Activated gamma-delta T cell treated with anti-CD3 and anti-CD28 coated beads, Interleukin-2, amount 50 U/mL, for 16 hours (primary cell): ENCODE data around the gene GAL.

Source experiments
- DNase-seq: peaks from one replicate; pipeline ENCODE4 v3.0.0-alpha.2; 2020; ENCODE audit warnings: low read depth

Gene GAL

DNA sequence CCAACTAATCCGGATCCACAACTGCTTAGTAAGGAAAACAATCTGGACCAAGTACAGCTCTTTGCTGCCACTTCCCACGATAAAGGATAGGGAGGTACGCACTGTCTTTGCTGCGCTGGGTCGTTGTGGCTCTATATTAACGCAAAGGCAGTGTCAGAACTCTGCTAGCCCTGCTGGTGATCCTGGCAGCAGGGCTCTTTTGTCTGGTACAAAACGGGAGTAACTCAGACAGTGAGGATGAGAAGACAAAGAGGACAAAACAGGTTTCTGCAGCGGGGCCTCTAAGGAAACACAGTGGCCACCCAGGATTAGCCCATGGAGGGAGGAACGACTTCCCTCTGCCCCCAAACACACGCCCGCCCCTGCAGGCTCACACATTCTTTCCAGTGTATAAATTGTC lies 26.1 kb downstream of the GAL start:
- DNase-seq = no peak

DNA sequence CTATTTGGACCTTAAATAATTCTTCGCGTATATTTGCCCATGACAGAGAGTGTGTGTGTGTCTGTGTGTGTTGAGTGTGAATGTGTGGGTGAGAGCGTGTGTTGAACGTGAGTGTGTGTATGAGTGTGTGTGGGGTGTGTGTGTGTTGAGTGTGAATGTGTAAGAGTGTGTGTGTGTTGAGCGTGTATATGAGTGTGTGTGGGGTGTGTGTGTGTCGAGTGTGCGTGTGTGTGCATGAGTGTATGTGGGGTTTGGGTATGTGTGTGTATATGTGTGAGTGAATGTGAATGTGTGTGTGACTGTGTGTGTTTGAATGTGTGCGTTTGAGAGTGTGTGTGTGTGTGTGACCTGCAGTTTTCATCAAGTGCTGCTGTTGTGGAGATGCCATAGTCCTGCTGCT lies 26.8 kb downstream of the GAL start:
- no peak for DNase-seq

DNA sequence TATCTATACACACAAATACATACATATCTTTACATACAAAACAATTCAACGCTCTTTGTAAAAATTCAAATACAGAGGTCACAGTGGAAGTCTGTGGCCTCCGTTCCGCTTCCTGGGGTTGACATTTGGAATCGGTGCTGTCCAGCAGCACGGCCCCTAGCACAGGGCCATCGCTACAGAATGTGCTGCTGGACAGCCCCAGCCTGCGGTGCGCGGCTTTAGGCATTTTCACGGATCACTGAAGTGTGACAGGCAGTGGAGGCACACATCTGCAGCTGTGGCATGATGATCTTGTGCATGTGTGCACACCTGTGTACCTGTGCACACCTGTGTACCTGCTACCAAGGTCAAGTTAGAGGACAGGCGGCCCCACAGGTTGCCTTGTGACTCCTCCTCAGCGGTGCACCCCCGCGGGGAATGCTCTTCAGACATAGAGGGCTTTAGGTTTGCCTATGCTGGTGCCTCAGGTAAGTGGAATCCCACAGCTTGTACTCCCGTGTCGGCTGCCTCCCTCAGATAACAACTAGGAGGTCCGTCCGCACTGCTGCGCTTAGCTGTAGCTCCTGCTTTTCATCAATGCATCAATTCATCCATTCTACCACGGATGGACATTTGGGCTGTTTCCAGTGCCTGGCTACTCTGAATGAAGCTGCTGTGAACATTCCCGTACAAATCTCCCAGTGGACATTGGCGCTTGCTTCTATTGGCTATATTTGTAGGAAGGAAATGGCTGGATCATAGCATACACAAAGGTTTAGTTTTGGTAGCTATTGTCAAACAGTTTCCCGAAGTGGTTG lies 29.9 kb downstream of the GAL start:
- DNase-seq = no peak

DNA sequence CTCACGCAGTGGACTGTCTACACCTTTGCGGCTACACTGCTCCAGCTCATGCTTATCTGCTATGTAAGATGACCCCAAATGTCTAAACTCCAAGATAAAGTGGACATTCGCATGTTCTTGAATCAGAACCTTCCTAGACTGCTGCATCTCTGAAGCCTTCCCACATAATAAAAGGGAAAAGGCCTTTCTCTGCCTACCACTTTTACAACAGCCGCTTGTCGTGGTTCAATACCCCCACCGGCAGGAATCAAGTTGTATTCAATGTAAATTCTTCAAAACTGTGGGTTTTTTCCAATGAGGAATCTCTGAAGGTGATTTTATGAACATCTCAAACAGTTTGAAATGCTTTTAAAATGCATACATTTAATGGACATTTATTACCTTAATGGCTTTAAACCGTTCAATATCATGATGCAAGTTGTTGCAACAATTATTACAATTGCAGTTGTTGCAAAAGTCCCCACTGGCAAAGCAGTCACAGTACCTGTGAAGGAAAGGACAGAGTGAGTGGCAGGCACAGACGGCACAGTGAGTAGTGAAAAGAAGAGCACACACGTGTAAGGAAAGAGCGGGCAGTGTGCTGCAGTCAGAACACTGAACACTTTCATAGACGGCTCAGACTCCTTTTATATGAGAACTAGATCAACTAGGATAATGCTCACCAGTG lies 31.2 kb downstream of the GAL start:
- DNase-seq = no peak

DNA sequence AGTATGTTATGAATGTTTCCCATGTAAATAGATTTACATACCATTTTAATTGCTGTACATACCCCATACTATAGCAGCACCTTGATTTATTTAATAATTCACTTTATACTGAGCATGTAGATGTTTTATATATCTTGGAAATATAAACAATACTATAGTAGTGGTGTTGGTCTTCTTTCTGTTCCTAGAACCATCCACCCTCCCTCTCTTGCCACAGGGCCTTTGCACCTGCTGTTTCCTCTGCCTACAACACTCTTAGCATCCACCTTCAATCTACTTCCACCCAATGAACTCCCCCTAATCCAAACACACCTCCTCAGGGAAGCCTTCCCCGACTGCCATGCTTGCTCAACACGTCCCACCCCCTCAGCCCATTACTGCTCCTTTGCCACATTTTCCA lies 36.7 kb downstream of the GAL start:
- DNase-seq = no peak

DNA sequence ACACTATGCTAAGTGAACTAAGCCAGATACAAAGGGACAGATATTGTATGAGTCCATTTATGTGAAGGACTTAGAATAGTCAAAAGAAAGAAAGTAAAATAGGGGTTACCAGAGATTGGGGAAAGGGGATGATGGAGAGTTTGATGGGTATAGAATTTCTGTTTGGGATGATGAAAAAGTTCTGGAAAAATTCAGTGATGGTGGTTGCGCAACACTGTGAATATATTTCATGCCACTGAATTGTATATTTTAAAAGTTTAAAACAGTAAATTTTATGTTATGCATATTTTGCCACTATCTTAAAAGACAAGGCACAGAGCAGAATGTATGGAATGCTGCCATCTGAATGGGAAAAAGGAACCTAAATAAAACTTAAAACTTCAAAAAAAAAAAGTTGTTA lies 37.8 kb downstream of the GAL start:
- no peak for DNase-seq

DNA sequence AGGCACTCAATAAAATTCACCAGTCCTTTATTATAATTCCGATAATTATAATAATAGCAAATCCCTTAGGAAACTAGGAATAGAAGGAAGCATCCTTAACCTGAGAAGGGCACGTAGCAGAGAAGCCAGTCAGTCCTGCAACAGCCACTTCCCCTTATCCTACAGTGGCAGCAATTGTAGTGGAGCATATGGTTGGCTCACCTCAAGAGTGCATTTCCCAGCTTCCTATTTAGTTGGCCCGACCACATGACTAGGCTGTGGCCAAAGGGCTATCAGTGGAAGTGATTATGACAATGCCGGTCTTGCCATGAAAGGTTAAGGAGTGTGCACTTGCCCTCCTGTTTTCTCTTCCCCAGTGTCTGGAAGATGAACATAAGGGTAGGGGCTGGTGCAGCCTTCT lies 39.9 kb downstream of the GAL start:
- DNase-seq = no peak

DNA sequence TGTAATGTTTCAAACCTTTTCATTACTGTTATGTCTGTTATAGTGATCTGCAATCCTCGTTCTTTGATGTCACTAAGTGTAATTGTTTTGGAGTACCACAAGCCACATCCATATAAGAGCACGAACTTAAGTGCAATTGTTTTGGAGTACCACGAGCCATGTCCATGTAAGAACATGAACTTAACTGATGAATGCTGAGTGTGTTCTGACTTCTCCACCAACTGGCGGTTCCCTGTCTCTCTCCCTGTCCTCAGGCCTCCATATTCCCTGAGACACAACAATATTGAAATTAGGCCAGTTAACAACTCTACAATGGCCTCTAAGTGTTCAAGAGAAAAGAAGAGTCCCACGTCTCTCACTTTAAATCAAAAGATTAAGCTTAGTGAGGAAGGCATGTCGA lies 43.4 kb downstream of the GAL start:
- DNase-seq = no peak

DNA sequence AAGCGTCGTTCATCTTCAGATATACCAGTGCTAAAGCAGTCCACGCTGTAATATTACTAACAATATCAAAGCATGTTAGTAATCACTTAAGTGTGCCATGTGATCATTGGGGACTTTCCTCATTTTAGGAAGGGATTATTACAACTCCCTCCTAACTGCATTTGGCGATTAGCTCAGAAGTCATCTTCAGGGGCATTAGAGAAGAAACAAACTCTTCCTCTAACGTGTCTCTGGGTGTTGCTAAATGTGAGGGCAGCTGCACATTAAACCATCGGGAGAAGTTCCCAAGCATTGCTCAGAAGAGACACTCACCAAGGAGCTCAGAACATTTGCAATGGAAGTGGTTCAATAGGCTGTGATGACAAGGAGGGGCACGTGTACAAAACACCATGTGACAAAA lies 49.8 kb downstream of the GAL start:
- DNase-seq = no peak

DNA sequence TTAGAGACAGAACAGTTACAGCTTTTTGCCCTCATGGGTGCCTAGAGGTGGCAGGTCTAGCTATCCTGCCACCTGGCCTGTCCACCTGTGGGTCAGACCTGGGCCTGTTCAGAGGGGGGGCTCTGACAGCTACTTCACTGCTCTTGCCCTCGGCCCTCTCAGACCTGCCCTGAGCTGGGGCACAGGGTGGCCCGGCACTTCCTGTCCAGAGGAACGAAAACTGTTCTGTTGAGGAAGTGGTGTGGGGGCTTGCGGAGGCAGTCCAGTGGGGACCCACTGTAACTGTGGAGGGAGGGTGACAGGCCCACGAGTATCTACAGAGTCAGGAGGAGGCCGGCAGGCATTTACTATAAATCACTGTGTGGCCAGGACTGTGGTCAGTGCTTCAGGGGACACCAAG lies 50.8 kb downstream of the GAL start:
- no peak for DNase-seq

DNA sequence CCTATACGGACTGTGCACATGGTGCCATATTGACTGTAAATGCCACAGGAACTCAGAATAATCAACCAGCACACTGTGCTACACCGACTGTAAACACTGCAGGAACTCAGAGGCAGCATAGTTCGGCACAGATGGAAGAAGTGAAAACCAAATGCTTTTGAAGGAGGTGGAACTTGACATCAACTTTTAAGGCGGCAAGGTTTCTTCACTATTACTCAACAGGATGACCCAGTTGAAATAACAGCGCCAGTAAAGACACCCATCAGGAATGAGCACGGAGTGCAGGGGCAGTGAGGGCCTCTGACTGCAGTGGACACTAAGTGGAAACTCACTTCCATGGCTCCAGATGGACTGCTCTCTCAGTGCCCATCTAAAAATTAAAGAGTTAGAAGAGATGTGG lies 51.3 kb downstream of the GAL start:
- no peak for DNase-seq
